Erythroblast (primary cell): Measurements from ENCODE around the gene ETS1.

ENCODE experiments used
- GATA1 ChIP-seq: IDR thresholded peaks from 2 replicates; pipeline ENCODE4 v1.6.1; 2011; ENCODE audit warnings: low read depth, mild to moderate bottlenecking, control low read depth, low read length, moderate library complexity
- POLR2A ChIP-seq: IDR thresholded peaks from 2 replicates; pipeline ENCODE4 v1.6.1; 2011; ENCODE audit warnings: mild to moderate bottlenecking, low read length

- TF ChIP-seq POLR2A (no peak), GATA1 (no peak)
Observed at GRCh38 chr11:128588093-128588492, 735 bp upstream of the ETS1 start.
